ENCODE results near the gene UQCC3.

GRCh38 chr11:62678770-62679696, 7.6 kb downstream of the UQCC3 start, which contains the start of gene UBXN1:
- TF ChIP-seq POLR2A (IDR thresholded peaks at IDR 0.05) (no peak), CTCF (IDR thresholded peaks at IDR 0.05) (no peak)
